HepG2 (cell line): ENCODE results near the gene PNKP. TPM values are rescaled to one million over a fixed set of nuclear protein-coding genes. Genes with fewer than 3 reads are reported as not detected.

Source experiments
- ATAC-seq: fragments of 200-7000 bp; cut with Tn5 transposase; 3 replicates; pipeline ENCODE4 v1.9.1; 2020; ENCODE audit warnings: mild to moderate bottlenecking, moderate library complexity
- BruUV-seq: library from RNA; stranded (reverse); fragments of 400-500 nt; replicated peaks from 2 replicates; lab custom pipeline; 2021; lab: Mats Ljungman, UMichigan
- CTCF ChIA-PET: fragments of 300-600 bp; formaldehyde crosslinking; extraction: SDS; loops from one replicate; lab custom pipeline; 2021; ENCODE audit warnings: low total read pairs, inconsistent platforms, low intra/inter-chr PET ratio; lab: Yijun Ruan, JAX
- POLR2A ChIA-PET: fragments of 350-600 bp; sonication (Branson Sonifier 250); formaldehyde crosslinking; loops from one replicate; lab custom pipeline; 2020; ENCODE audit warnings: antibody characterized with exemption, inconsistent platforms; lab: Yijun Ruan, JAX
- DNase-seq: peaks from one replicate; pipeline ENCODE4 v3.0.0-alpha.2; 2015; ENCODE audit warnings: low spot score
- FAIRE-seq: peaks from 3 replicates; lab custom pipeline; 2011; peaks lifted over from hg19 to GRCh38; lab: Jason Lieb, UNC
- H2AFZ ChIP-seq: one replicate; pipeline ENCODE4 v1.6.1; 2011; ENCODE audit warnings: low read length, inconsistent platforms
- H3K27ac ChIP-seq: fragments of 300-600 bp; 3 replicates; pipeline ENCODE4 v1.8.0; 2011; ENCODE audit warnings: mixed run types, mild to moderate bottlenecking, mixed read lengths, low read length, inconsistent platforms; ENCODE audit not compliant: insufficient read depth; ENCODE audit errors: extremely low read length
- H3K27me3 ChIP-seq, 2 experiments: fragments of 200-600 bp in 1 of 2; 2 replicates in 1 of 2; 3 replicates in 1 of 2; pipeline versions ENCODE4 v1.6.0 to v1.8.0; 2011; ENCODE audit warnings: low read length in 2 of 2, mild to moderate bottlenecking in 2 of 2, moderate library complexity in 2 of 2, inconsistent platforms in 1 of 2; ENCODE audit not compliant: insufficient read depth in 2 of 2, control insufficient read depth in 1 of 2
- H3K36me3 ChIP-seq, 2 experiments: fragments of 200-600 bp in 1 of 2; replicated peaks in 1 of 2; 2 replicates in 1 of 2; 3 replicates in 1 of 2; pipeline versions ENCODE4 v1.5.1 to v1.8.0; 2011; ENCODE audit warnings: low read length in 2 of 2, inconsistent platforms in 1 of 2; ENCODE audit not compliant: insufficient read depth in 2 of 2, control insufficient read depth in 1 of 2
- H3K4me1 ChIP-seq: 2 replicates; pipeline ENCODE4 v1.5.1; 2012; ENCODE audit warnings: low read length, inconsistent platforms; ENCODE audit not compliant: insufficient read depth
- H3K4me2 ChIP-seq: 2 replicates; pipeline ENCODE4 v1.6.0; 2011; ENCODE audit warnings: low read depth, low read length, inconsistent platforms
- H3K4me3 ChIP-seq, 3 experiments: fragments of 200-600 bp in 1 of 3; sonication (generic), shearing (Covaris generic) in 1 of 3; replicated peaks in 1 of 3; 2 replicates each; pipeline ENCODE4 v1.5.1; 2011 to 2016; ENCODE audit warnings: low read length in 3 of 3, inconsistent platforms in 2 of 3, low read depth in 2 of 3, mild to moderate bottlenecking in 2 of 3, control low read depth in 1 of 3, mixed read lengths in 1 of 3; ENCODE audit not compliant: insufficient read depth in 1 of 3
- H3K79me2 ChIP-seq: one replicate; pipeline ENCODE4 v1.6.1; 2011; ENCODE audit warnings: low read length, inconsistent platforms; ENCODE audit not compliant: insufficient read depth
- H3K9ac ChIP-seq: 2 replicates; pipeline ENCODE4 v1.6.0; 2011; ENCODE audit warnings: mild to moderate bottlenecking, low read depth, low read length, inconsistent platforms; ENCODE audit not compliant: insufficient read depth
- H3K9me3 ChIP-seq: 2 replicates; pipeline ENCODE4 v1.5.1; 2012; ENCODE audit warnings: mild to moderate bottlenecking, low read length
- H4K20me1 ChIP-seq: 2 replicates; pipeline ENCODE4 v1.6.0; 2011; ENCODE audit warnings: inconsistent platforms, mild to moderate bottlenecking, low read length, moderate library complexity; ENCODE audit not compliant: insufficient read depth
- AGO1 ChIP-seq: fragments of 200-400 bp; formaldehyde crosslinking; IDR thresholded peaks from 2 replicates; pipeline ENCODE4 v1.6.1; 2017; ENCODE audit warnings: mild to moderate bottlenecking, low read depth, low read length, moderate library complexity; ENCODE audit not compliant: poor library complexity, severe bottlenecking
- EP300 ChIP-seq, 3 experiments: sonication (generic) in 1 of 3; formaldehyde crosslinking in 1 of 3; IDR thresholded peaks; 2 replicates each; pipeline versions ENCODE4 v1.5.1 to v1.6.1; 2011 to 2020; ENCODE audit warnings: low read depth in 2 of 3, low read length in 2 of 3, borderline replicate concordance in 1 of 3, improper control_type of control experiment in 1 of 3, mild to moderate bottlenecking in 1 of 3, missing genetic modification reagents in 1 of 3, moderate library complexity in 1 of 3
- PRDM15 ChIP-seq: sonication (generic); formaldehyde crosslinking; IDR thresholded peaks from 2 replicates; pipeline ENCODE4 v1.4.0; 2020; ENCODE audit warnings: missing genetic modification reagents
- RBFOX2 ChIP-seq: fragments of 200-400 bp; formaldehyde crosslinking; IDR thresholded peaks from 2 replicates; pipeline ENCODE4 v1.6.1; 2017; ENCODE audit warnings: low read depth, mild to moderate bottlenecking, low read length
- SAFB2 ChIP-seq: sonication (generic); formaldehyde crosslinking; IDR thresholded peaks from 2 replicates; pipeline ENCODE4 v1.5.1; 2020; ENCODE audit warnings: missing genetic modification reagents, low read depth, mild to moderate bottlenecking, borderline replicate concordance
- YY1 ChIP-seq: IDR thresholded peaks from 2 replicates; pipeline ENCODE4 v1.6.1; 2011; ENCODE audit warnings: low read length, low read depth, moderate library complexity, mild to moderate bottlenecking; ENCODE audit not compliant: insufficient read depth, insufficient replicate concordance
- ZNF75D ChIP-seq: sonication (generic); formaldehyde crosslinking; IDR thresholded peaks from 2 replicates; pipeline ENCODE4 v1.8.1; 2023; ENCODE audit warnings: missing genetic modification reagents, mild to moderate bottlenecking, borderline replicate concordance
- WGBS: methylation state at CpG from one replicate; pipeline ENCODE4 v1.1.6; 2017; ENCODE audit warnings: low lambda C conversion rate; 5-methylcytosine and 5-hydroxymethylcytosine counted together
- in situ Hi-C: cut with HindIII; loops from 2 replicates; pipeline ENCODE4 v1.10.0; 2017; ENCODE audit warnings: low pct_unique_long_range_greater_than_20kb; ENCODE audit not compliant: extremely low pct_ligation_motif_present
- intact Hi-C: fragments of 100-400 bp; cut with micrococcal nuclease; formaldehyde crosslinking; loops from one replicate; pipeline ENCODE4 v1.10.0; 2022; ENCODE audit not compliant: unreplicated experiment
- polyA plus RNA-seq, 8 experiments: library from polyadenylated mRNA; depleted of rRNA in 3 of 8; stranded (reverse) in 7 of 8; unstranded in 1 of 8; fragments of >200 nt; fragmentation: Illumina TruSeq in 4 of 8; extraction: Trizol in 4 of 8; gene quantifications; 2 replicates each; pipeline versions ENCODE4 v1.2.1 to v1.2.3, GENCODE V29; 2011 to 2016; ENCODE audit warnings: low read depth in 4 of 8, missing spikeins in 1 of 8, mixed read lengths in 1 of 8; ENCODE audit not compliant: insufficient read depth in 1 of 8
- total RNA-seq, 5 experiments: library from RNA; depleted of rRNA; stranded (reverse); fragments of >200 nt; fragmentation: Illumina TruSeq; extraction: Trizol; gene quantifications; 2 replicates each; pipeline ENCODE4 v1.2.3, GENCODE V29; 2016; ENCODE audit warnings: low read depth in 1 of 5

PNKP gene
- total and polyA plus RNA-seq, 2 of the 13 experiments (the other 11 are each of a cell fraction or from before 2014, with no cell fraction given) = 12.7 to 27.1 TPM

GRCh38 chr19:49854378-49855263 lies 12.8 kb downstream of the PNKP start:
- intact Hi-C loops = no loop called here
- no TSS peak for BruUV-seq

More at GRCh38 chr19:49854378-49855263, 12.8 kb downstream of the PNKP start:
- DNase-seq (no peak), FAIRE-seq (no peak), ATAC-seq (no peak)
- TF ChIP-seq AGO1 = peak; percentile 76
- TF ChIP-seq EP300 (IDR thresholded peaks at IDR 0.05; ENCODE audit: low read depth in 2 of 2, low read length in 2 of 2) = no peak
- no peak for TF ChIP-seq EP300 (CRISPR knock-in tag; IDR thresholded peaks at IDR 0.05; ENCODE audit: borderline replicate concordance)
- no peak for TF ChIP-seq PRDM15 (CRISPR knock-in tag)
- 0 out of 2 replicates have a peak, but pooled peaks have one; percentile 37 for TF ChIP-seq SAFB2 (CRISPR knock-in tag)
- no peak for TF ChIP-seq ZNF75D (CRISPR knock-in tag)
- no peak for TF ChIP-seq YY1
- TF ChIP-seq RBFOX2 = peak; percentile 54
- Histone ChIP-seq H2AFZ (no peak overlapping the region), H3K9ac (no peak overlapping the region), H3K4me1 (peaks cover 28% of the 10 kb centered on the region), H3K27me3 (no peaks in the 10 kb centered on the region; a peak in 1 of 5 replicates), H3K4me3 (no peak overlapping the region), H4K20me1 (peaks cover 23% of the 10 kb centered on the region), H3K36me3 (peaks cover 34 to 52% of the 10 kb centered on the region in 2 experiments; a peak in 4 of 5 replicates), H3K79me2 (peaks cover 24% of the 10 kb centered on the region), H3K27ac (no peak overlapping the region), H3K4me2 (no peak overlapping the region), H3K9me3 (no peaks in the 10 kb centered on the region)
- ChIA-PET CTCF (no interaction called here), POLR2A (no interaction called here)
- WGBS = 98% methylated on average over 10 of the region's 39 CpGs
- in situ Hi-C loops = no loop called here
